Kidney (tissue), 14 donors: ENCODE data around the gene PDE9A. TPM values are rescaled to one million over a fixed set of nuclear protein-coding genes. Genes with fewer than 3 reads are reported as not detected.

Source experiments
- DNase-seq, 5 donors: peaks; one replicate each; pipeline ENCODE4 v3.0.0-alpha.2; 2013 to 2020
- FAIRE-seq: peaks from 2 replicates; lab custom pipeline; 2012; peaks lifted over from hg19 to GRCh38; lab: Jason Lieb, UNC
- H3K27ac ChIP-seq, 2 donors: one replicate each; pipeline ENCODE4 v1.7.0; 2013; ENCODE audit warnings: low read depth in 2 of 2, low read length in 2 of 2, inconsistent platforms in 1 of 2
- H3K27me3 ChIP-seq: one replicate; pipeline ENCODE4 v1.7.1; 2013; ENCODE audit warnings: low read length, inconsistent platforms; ENCODE audit not compliant: control insufficient read depth, insufficient read depth
- H3K36me3 ChIP-seq, 3 donors: one replicate each; pipeline versions ENCODE4 v1.7.0 to v1.7.1; 2013; ENCODE audit warnings: low read length in 3 of 3, control low read depth in 1 of 3, inconsistent platforms in 1 of 3; ENCODE audit not compliant: insufficient read depth in 3 of 3, control insufficient read depth in 2 of 3
- H3K4me1 ChIP-seq, 3 donors: one replicate each; pipeline versions ENCODE4 v1.7.0 to v1.7.1; 2013; ENCODE audit warnings: low read length in 3 of 3, inconsistent platforms in 1 of 3, low read depth in 1 of 3; ENCODE audit not compliant: control insufficient read depth in 2 of 3, insufficient read depth in 2 of 3
- H3K4me3 ChIP-seq, 3 donors: one replicate each; pipeline versions ENCODE4 v1.7.0 to v1.8.1; 2013; ENCODE audit warnings: low read length in 3 of 3, control low read depth in 1 of 3, inconsistent platforms in 1 of 3
- H3K9ac ChIP-seq, 3 donors: one replicate each; pipeline versions ENCODE4 v1.7.0 to v1.7.1; 2013; ENCODE audit warnings: low read length in 3 of 3, control low read depth in 1 of 3, inconsistent platforms in 1 of 3
- H3K9me3 ChIP-seq, 3 donors: one replicate each; pipeline versions ENCODE4 v1.7.0 to v1.7.1; 2013; ENCODE audit warnings: low read length in 3 of 3, control low read depth in 1 of 3, inconsistent platforms in 1 of 3; ENCODE audit not compliant: control insufficient read depth in 2 of 3, insufficient read depth in 1 of 3
- intact Hi-C: fragments of 100-400 bp; cut with DNase I; formaldehyde crosslinking; loops from one replicate; pipeline ENCODE4 v1.11.1; 2022
- polyA plus RNA-seq: library from polyadenylated mRNA; stranded (reverse); fragments of 350-450 nt; fragmentation: Illumina TruSeq; extraction: RNeasy Lipid Tissue Mini Kit (QIAGEN cat#74804); gene quantifications from one replicate; pipeline ENCODE4 v1.2.3, GENCODE V29; 2014; ENCODE audit warnings: low read depth, low replicate concordance; ENCODE audit not compliant: insufficient read depth
- total RNA-seq: library from RNA; stranded (reverse); fragmentation: NEBNext Ultra II Directional; extraction: Animal tissue kit (Norgen Biotek cat#: 25700); gene quantifications from one replicate; pipeline ENCODE4 v1.2.1, GENCODE V29; 2021
- TF ChIP-seq, protein P1 (sequence below): IDR thresholded peaks from 3 replicates; pipeline ENCODE4 v1.5.1; 2012; ENCODE audit warnings: mild to moderate bottlenecking, moderate library complexity, borderline replicate concordance; ENCODE audit not compliant: insufficient read depth; ENCODE audit errors: extremely low read depth
- donor health status: control.
- donor health status: control.
- donor health status: control.
- donor health status: control.
- donor health status: control.
- donor health status: DM: yes; HTN: yes; CAD: no.
- donor health status: Normal renal cell carcinoma (clear cell type).

PDE9A gene
- total and polyA plus RNA-seq, 2 donors from 2014 or later: 30.1 to 39.0 TPM

DNA sequence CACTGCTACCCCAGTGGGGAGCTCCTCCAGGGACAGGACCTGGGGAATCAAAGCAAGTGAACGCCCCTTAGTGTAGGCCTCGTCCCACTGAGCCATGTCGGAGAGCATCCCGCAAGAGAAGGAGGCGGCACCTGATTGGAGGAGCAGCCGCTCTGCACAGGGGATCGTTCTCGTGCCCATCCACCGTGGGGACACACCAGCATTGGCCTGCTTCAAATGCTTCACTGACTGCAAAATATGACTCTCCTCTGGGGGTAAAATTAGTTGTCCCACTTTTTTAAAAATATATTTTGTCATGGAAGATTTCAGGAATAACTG, 111.0 kb downstream of the PDE9A start:
- FAIRE-seq (no peak), DNase-seq (no peak)
- Histone ChIP-seq H3K27ac (no peak overlapping the region), H3K9me3 (peaks cover 0 to under 1% (median 0%) of the 10 kb centered on the region in 3 donors), H3K4me1 (peaks cover 0 to 6% (median 5%) of the 10 kb centered on the region in 3 donors), H3K9ac (no peak overlapping the region), H3K27me3 (no peaks in the 10 kb centered on the region), H3K4me3 (no peak overlapping the region), H3K36me3 (peaks cover 7 to 37% (median 26%) of the 10 kb centered on the region in 3 donors)
- TF ChIP-seq, protein P1, sequence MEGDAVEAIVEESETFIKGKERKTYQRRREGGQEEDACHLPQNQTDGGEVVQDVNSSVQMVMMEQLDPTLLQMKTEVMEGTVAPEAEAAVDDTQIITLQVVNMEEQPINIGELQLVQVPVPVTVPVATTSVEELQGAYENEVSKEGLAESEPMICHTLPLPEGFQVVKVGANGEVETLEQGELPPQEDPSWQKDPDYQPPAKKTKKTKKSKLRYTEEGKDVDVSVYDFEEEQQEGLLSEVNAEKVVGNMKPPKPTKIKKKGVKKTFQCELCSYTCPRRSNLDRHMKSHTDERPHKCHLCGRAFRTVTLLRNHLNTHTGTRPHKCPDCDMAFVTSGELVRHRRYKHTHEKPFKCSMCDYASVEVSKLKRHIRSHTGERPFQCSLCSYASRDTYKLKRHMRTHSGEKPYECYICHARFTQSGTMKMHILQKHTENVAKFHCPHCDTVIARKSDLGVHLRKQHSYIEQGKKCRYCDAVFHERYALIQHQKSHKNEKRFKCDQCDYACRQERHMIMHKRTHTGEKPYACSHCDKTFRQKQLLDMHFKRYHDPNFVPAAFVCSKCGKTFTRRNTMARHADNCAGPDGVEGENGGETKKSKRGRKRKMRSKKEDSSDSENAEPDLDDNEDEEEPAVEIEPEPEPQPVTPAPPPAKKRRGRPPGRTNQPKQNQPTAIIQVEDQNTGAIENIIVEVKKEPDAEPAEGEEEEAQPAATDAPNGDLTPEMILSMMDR: no peak
- intact Hi-C loops: no loop called here

DNA sequence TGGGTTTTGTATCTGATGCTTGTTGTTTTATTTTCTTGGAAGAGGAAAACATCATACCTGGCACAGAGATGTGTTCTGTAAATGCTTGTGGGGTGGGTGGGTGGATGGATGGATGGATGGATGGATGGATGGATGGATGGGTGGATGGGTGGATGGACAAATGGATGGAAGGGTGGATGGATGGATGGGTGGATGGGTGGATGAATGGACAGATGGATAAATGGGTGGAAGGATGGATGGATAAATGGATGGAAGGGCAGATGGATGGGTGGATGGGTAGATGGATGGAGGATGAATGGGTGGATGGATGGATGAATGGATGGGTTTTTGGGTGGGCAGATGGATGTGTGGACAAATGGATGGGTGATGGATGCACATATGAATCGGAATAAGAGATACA, 111.5 kb downstream of the PDE9A start:
- Histone ChIP-seq H3K9ac (no peak overlapping the region), H3K4me1 (peaks cover 0 to 6% (median 5%) of the 10 kb centered on the region in 3 donors), H3K27ac (no peak overlapping the region), H3K9me3 (peaks cover 0 to 3% (median 0%) of the 10 kb centered on the region in 3 donors), H3K4me3 (no peak overlapping the region), H3K36me3 (peaks cover 10 to 42% (median 30%) of the 10 kb centered on the region in 3 donors), H3K27me3 (no peaks in the 10 kb centered on the region)
- intact Hi-C loops: no loop called here
- TF ChIP-seq, protein P1: no peak
- DNase-seq: no peak
- no peak for FAIRE-seq

DNA sequence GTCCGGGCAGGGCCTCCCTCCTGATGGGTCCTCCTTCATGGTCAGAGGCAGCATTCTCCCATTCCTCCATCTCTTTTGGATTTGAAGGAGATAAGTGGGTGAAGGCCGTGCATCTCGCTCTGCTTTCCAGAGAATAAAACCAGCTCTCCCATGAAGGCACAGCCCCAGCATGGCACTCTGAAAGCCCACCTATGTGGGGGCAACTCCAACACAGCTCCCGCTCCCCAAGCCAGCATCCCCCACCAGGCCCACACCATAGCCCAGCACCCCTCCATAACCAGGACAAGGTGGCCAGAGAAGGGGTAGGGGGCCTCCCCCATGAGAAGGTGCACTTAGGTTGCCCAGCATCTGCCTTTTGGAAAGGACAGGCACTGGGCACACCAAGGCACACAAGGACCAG, 112.2 kb downstream of the PDE9A start:
- TF ChIP-seq, protein P1: no peak
- Histone ChIP-seq H3K4me1 (peaks cover 0 to 6% (median 5%) of the 10 kb centered on the region in 3 donors), H3K27me3 (no peaks in the 10 kb centered on the region), H3K9ac (no peak overlapping the region), H3K4me3 (no peak overlapping the region), H3K9me3 (peaks cover 0 to 3% (median 0%) of the 10 kb centered on the region in 3 donors), H3K27ac (no peak overlapping the region), H3K36me3 (peaks cover 10 to 49% (median 37%) of the 10 kb centered on the region in 3 donors)
- DNase-seq (peak in 1 of 5 donors; percentile 59), FAIRE-seq (no peak)
- intact Hi-C loops: no loop called here
